KOPT-K1 (cell line): Measurements from ENCODE around the gene SPOPL.
"Not testable (repeated sequence)": the region's sequence is repeated elsewhere in the genome, so short reads cannot be mapped to it uniquely, and the experiment has no call there.

Experiments
- H3K27ac ChIP-seq: fragments of 200-600 bp; sonication (generic); 2 replicates; pipeline ENCODE4 v1.5.1; 2016; ENCODE audit warnings: antibody characterized with exemption, mild to moderate bottlenecking, low read depth, low read length; ENCODE audit not compliant: poor library complexity, severe bottlenecking
- H3K36me3 ChIP-seq: fragments of 200-600 bp; sonication (generic); 2 replicates; pipeline ENCODE4 v1.5.1; 2017; ENCODE audit warnings: antibody characterized with exemption, mild to moderate bottlenecking, low read length, moderate library complexity; ENCODE audit not compliant: insufficient read depth
- H3K9me3 ChIP-seq: fragments of 200-600 bp; sonication (generic); 2 replicates; pipeline ENCODE4 v1.5.1; 2017; ENCODE audit warnings: antibody characterized with exemption, low read length, mild to moderate bottlenecking; ENCODE audit not compliant: insufficient read depth, poor library complexity, severe bottlenecking

SPOPL gene

GRCh38 chr2:138531913-138532312, 30.3 kb downstream of the SPOPL start:
- H3K27ac ChIP-seq, result no peak overlapping the region
- no peaks in the 10 kb centered on the region for H3K36me3 ChIP-seq
- peaks cover 6% of the 10 kb centered on the region for H3K9me3 ChIP-seq

GRCh38 chr2:138534791-138535190, 33.2 kb downstream of the SPOPL start:
- no peak overlapping the region for H3K27ac ChIP-seq
- peaks cover 25% of the 10 kb centered on the region for H3K9me3 ChIP-seq
- H3K36me3 ChIP-seq, result no peaks in the 10 kb centered on the region

DNA sequence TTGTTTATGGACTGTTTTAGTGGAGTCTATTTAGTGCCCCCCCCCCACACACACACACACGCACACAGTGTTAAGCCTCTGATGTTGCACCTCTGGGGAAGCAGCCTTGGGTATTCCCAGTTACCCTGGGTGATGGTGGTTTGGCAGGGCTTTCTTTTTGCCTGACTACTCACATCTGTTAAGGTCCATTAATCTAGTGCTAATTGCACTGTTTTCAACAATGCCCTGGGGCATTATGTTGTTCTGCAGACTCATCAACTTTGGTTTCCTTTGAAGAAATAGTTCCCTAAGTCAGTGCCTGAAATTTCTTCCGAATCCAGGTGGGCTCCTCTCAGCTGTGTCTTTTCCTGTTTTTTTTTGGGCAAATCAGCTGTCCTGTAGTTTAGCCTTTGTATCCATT, 34.7 kb downstream of the SPOPL start:
- H3K36me3 ChIP-seq, result no peaks in the 10 kb centered on the region
- peaks cover 25% of the 10 kb centered on the region for H3K9me3 ChIP-seq
- no peak overlapping the region for H3K27ac ChIP-seq

- Histone ChIP-seq H3K36me3 (no peaks in the 10 kb centered on the region), H3K27ac (no peak overlapping the region), H3K9me3 (peaks cover 25% of the 10 kb centered on the region)
Measured at GRCh38 chr2:138536740-138537139, 35.2 kb downstream of the SPOPL start.

DNA sequence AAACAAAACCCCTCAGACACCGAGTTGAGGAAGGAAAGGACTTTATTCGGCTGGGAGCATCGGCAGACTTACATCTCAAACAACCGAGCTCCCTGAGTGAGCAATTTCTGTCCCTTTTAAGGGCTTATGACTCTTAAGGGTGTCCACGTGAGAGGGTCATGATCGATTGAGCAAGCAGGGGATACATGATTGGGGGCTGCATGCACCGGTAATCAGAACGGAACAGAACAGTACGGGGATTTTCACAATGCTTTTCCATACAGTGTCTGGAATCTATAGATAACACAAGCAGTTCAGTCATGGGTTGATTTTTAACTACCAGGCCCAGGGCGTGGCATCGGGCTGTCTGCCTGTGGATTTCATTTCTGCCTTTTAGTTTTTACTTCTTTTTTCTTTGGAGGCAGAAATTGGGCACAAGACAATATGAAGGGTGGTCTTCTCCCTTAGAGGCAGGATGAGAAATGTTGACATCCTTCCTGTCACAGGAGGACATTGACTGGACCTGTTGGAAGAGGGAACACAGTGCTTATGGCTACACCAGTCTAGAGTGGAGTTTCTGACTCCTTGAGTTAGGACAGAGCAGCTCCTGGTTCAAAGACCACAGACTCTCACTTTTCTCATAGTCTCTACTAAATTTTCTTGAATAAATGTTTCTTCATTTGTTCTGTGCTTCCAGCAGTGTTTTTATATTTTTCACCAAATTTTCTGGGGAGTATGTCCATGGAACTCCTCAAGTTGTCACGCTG, 35.8 kb downstream of the SPOPL start:
- Histone ChIP-seq H3K9me3 (peaks cover 25% of the 10 kb centered on the region), H3K27ac (no peak overlapping the region), H3K36me3 (no peaks in the 10 kb centered on the region)

DNA sequence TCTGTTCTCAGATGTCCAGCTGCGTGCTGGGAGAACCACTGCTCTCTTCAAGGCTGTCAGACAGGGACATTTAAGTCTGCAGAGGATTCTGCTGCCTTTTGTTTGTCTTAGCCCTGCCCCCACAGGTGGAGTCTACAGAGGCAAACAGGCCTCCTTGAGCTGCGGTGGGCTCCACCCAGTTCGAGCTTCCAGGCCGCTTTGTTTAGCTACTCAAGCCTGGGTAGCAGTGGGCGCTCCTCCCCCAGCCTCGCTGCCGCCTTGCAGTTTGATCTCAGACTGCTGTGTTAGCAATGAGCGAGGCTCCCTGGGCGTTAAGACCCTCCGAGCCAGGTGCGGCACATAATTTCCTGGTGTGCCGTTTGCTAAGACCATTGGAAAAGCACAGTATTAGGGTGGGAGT, 42.6 kb downstream of the SPOPL start:
- not testable (repeated sequence) for H3K36me3 ChIP-seq, H3K27ac ChIP-seq, H3K9me3 ChIP-seq

- Histone ChIP-seq H3K9me3 (no peaks in the 10 kb centered on the region), H3K27ac (no peak overlapping the region), H3K36me3 (peaks cover 6% of the 10 kb centered on the region; the same call in 1 of the 2 replicates)
Measured at GRCh38 chr2:138548796-138549195, 47.2 kb downstream of the SPOPL start.

- Histone ChIP-seq H3K9me3 (no peaks in the 10 kb centered on the region), H3K27ac (no peak overlapping the region), H3K36me3 (peaks cover 16% of the 10 kb centered on the region)
Measured at GRCh38 chr2:138550172-138550571, 48.6 kb downstream of the SPOPL start.

GRCh38 chr2:138550670-138551287, 49.2 kb downstream of the SPOPL start:
- Histone ChIP-seq H3K36me3 (peaks cover 16% of the 10 kb centered on the region), H3K9me3 (no peaks in the 10 kb centered on the region), H3K27ac (no peak overlapping the region)

DNA sequence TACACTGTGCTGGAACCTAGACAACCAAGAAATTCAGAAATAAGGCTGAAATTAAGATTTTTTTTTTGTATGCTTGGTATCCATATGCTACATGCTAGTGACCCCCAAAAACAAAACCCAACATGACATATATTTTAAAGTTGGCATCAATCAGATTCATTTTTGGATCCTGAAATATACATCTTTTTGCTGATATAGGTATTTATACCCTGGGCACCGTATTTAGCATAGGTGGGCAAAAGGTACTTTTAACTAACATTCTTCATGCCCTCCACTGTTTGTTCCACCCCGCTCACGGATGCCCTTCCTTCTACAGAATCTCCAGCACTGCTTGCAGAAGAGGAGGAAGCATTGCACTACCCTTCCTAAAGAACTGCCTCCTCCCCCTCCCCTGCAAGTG, 52.6 kb downstream of the SPOPL start:
- H3K36me3 ChIP-seq, result peaks cover 16% of the 10 kb centered on the region
- H3K27ac ChIP-seq, result no peak overlapping the region

GRCh38 chr2:138559641-138560040, 58.1 kb downstream of the SPOPL start:
- Histone ChIP-seq H3K27ac (no peak overlapping the region), H3K36me3 (peaks cover 19% of the 10 kb centered on the region)

More for the DNA sequence above, 52.6 kb downstream of the SPOPL start:
- no peaks in the 10 kb centered on the region for H3K9me3 ChIP-seq

GRCh38 chr2:138564586-138565229, 63.1 kb downstream of the SPOPL start:
- no peak overlapping the region for H3K27ac ChIP-seq
- H3K9me3 ChIP-seq, result no peaks in the 10 kb centered on the region
- H3K36me3 ChIP-seq, result peaks cover 13% of the 10 kb centered on the region; the same call in 1 of the 2 replicates

More at GRCh38 chr2:138559641-138560040, 58.1 kb downstream of the SPOPL start:
- H3K9me3 ChIP-seq, result no peaks in the 10 kb centered on the region

DNA sequence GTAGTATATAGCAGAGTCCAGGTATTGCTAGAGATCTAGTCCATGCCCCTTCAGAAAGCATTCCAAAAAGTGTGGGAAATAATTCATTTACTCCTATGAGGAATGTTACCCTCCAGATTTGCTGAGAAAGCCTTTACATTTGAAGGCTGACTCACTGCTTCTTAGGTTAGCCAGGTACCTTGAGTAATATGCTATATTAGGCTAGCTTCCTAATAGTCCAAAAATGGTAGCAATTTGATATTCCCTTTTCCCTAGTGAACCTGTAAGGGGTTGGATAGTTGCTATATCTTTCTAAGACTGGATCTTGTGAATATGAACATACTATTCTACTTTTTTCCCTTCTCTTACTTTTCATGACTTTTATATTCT, 63.6 kb downstream of the SPOPL start:
- H3K27ac ChIP-seq, result no peak overlapping the region
- peaks cover 13% of the 10 kb centered on the region for H3K36me3 ChIP-seq
- no peaks in the 10 kb centered on the region for H3K9me3 ChIP-seq

- no peak overlapping the region for H3K27ac ChIP-seq
- peaks cover 6% of the 10 kb centered on the region; the same call in 1 of the 2 replicates for H3K36me3 ChIP-seq
- no peaks in the 10 kb centered on the region for H3K9me3 ChIP-seq
Measured at GRCh38 chr2:138572318-138572717, 70.7 kb downstream of the SPOPL start.

DNA sequence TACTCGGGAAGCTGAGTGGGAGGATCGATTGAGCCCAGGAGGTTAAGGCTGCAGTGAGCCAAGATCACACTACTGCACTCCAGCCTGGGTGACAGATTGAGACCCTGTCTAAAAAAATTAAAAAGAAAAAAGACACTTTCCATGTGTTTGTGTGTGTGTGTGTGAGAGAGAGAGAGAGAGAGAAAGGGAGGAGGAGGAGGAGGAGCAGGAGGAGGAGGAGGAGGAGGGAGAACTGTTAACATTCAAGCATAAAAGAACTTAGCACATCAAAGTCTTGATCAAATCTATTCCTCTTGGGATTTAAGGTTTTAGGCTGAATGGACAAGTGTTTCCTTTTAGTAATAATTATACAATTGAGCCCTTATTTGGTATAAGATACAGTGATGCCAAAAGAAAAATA, 75.5 kb downstream of the SPOPL start:
- no peak overlapping the region for H3K27ac ChIP-seq
- no peaks in the 10 kb centered on the region for H3K36me3 ChIP-seq
- no peaks in the 10 kb centered on the region for H3K9me3 ChIP-seq
